Chondrocyte (in vitro differentiated cells): ENCODE data around the gene CACNA1G. TPM values are rescaled to one million over a fixed set of nuclear protein-coding genes. Genes with fewer than 3 reads are reported as not detected.

ENCODE experiments used
- DNase-seq: peaks from one replicate; pipeline ENCODE4 v3.0.0; 2021; ENCODE audit warnings: mixed read lengths, low spot score
- H3K27ac Mint-ChIP-seq: one replicate; pipeline ENCODE4 v1.8.0; 2021; ENCODE audit warnings: mild to moderate bottlenecking, moderate library complexity, mixed read lengths; ENCODE audit not compliant: unreplicated experiment
- H3K27me3 Mint-ChIP-seq: 2 replicates; pipeline ENCODE4 v1.8.0; 2021; ENCODE audit warnings: low read depth, mixed read lengths
- H3K36me3 Mint-ChIP-seq: 2 replicates; pipeline ENCODE4 v1.8.0; 2021; ENCODE audit warnings: low read depth, mixed read lengths
- H3K4me1 Mint-ChIP-seq: 2 replicates; pipeline ENCODE4 v1.8.0; 2021; ENCODE audit warnings: low read depth, mild to moderate bottlenecking, mixed read lengths
- H3K4me3 Mint-ChIP-seq: one replicate; pipeline ENCODE4 v1.8.0; 2021; ENCODE audit warnings: mild to moderate bottlenecking, moderate library complexity, mixed read lengths; ENCODE audit not compliant: unreplicated experiment
- H3K9me3 Mint-ChIP-seq: 2 replicates; pipeline ENCODE4 v1.8.0; 2021; ENCODE audit warnings: low read depth, mixed read lengths
- total RNA-seq: library from RNA; stranded (reverse); gene quantifications from 3 replicates; pipeline ENCODE4 v1.2.1, GENCODE V29; 2021
- TF ChIP-seq, protein P1 (sequence below): fragments of 200-600 bp; sonication (generic); IDR thresholded peaks from 2 replicates; pipeline ENCODE4 v1.5.0; 2021; ENCODE audit warnings: antibody characterized with exemption, mild to moderate bottlenecking, moderate library complexity

CACNA1G gene
- total RNA-seq, 1 donor from 2014 or later = 0.10 TPM

DNA sequence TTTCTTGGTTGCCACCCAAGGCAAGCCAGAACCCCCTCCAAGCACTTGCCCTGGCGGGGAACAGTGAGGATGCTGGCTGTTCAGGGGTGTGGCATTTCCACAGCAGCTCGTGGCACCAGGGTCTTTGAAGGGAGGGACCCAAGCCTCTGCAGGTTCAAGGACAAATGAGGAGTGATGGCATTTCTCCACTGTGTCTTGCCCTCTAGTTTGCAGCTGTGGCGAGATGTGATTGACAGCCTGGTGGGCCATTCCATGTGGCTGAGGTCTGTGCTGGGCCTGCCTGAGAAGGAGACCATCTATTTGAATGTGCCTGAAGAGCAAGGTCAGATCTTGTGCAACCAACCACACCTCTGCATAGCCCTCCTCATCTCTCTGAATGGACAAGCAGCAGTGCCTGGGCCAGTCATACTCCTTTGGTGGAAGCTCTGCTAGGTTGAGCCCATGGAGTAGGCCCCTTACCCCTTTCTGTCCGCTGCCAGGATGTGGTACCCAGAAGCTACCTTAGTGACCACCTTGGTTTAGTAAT, 32.5 kb upstream of the CACNA1G start:
- TF ChIP-seq, protein P1, sequence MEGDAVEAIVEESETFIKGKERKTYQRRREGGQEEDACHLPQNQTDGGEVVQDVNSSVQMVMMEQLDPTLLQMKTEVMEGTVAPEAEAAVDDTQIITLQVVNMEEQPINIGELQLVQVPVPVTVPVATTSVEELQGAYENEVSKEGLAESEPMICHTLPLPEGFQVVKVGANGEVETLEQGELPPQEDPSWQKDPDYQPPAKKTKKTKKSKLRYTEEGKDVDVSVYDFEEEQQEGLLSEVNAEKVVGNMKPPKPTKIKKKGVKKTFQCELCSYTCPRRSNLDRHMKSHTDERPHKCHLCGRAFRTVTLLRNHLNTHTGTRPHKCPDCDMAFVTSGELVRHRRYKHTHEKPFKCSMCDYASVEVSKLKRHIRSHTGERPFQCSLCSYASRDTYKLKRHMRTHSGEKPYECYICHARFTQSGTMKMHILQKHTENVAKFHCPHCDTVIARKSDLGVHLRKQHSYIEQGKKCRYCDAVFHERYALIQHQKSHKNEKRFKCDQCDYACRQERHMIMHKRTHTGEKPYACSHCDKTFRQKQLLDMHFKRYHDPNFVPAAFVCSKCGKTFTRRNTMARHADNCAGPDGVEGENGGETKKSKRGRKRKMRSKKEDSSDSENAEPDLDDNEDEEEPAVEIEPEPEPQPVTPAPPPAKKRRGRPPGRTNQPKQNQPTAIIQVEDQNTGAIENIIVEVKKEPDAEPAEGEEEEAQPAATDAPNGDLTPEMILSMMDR = no peak
- peaks cover 26% of the 10 kb centered on the region for H3K27me3 Mint-ChIP-seq
- no peak for DNase-seq

DNA sequence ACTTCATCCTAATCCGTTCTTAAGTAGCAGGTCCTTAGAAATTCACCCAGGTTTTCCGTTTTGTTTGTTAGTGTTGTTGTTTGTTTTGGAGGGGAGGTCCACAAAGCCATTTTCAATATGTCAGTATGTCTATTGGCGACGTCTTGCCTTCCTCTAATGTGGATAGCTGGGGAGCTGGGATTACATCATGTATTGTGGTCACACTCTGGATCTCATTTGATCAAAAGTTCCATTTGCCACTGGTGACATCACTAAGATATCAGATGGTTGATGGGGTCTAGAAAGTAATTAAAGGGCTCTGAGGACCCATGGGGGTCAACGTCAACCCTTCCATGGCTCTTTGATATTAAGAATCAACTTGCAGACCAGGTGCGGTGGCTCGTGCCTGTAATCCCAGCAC, 30.7 kb upstream of the CACNA1G start:
- no peak for DNase-seq
- Mint-ChIP-seq H3K9me3 (no peaks in the 10 kb centered on the region), H3K4me1 (peaks cover 14% of the 10 kb centered on the region), H3K4me3 (no peak overlapping the region), H3K27ac (no peak overlapping the region), H3K36me3 (no peaks in the 10 kb centered on the region), H3K27me3 (peaks cover 34% of the 10 kb centered on the region)
- TF ChIP-seq, protein P1 = no peak

More for the DNA sequence above, 32.5 kb upstream of the CACNA1G start:
- Mint-ChIP-seq H3K36me3 (no peaks in the 10 kb centered on the region), H3K27ac (no peak overlapping the region), H3K4me1 (no peaks in the 10 kb centered on the region), H3K9me3 (no peaks in the 10 kb centered on the region), H3K4me3 (no peak overlapping the region)

DNA sequence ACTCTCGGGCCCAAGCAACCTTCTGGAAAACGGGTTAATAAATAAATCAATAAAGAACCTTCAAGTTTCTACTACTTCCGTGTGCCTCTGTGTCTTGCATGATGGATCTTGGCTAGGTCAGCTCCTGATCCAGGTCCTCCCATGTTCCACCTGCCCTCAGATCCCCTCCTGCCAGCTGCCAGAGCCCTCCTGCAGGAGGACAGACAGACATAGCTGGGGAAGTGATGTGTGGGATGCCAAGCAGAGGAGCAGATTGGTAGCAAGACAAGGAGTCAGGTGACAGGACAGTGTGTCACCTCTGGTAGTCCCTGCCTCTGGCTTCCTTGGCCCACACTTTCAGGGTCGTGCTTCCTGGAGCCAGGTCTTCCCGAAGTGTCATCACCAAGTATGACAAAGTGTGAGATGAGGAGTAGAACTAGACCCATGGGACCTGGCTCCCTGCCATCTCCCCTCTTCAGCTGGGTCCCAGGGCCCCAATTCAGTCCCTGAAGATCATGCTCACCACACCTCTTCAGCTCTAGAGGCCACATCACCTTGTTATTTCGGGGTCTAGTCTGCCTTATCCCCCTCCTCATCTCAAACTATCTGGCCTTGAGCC, 29.0 kb upstream of the CACNA1G start:
- Mint-ChIP-seq H3K27me3 (peaks cover 34% of the 10 kb centered on the region), H3K4me3 (no peak overlapping the region), H3K27ac (no peak overlapping the region), H3K4me1 (peaks cover 14% of the 10 kb centered on the region), H3K36me3 (no peaks in the 10 kb centered on the region), H3K9me3 (no peaks in the 10 kb centered on the region)
- DNase-seq = no peak
- TF ChIP-seq, protein P1 = no peak

DNA sequence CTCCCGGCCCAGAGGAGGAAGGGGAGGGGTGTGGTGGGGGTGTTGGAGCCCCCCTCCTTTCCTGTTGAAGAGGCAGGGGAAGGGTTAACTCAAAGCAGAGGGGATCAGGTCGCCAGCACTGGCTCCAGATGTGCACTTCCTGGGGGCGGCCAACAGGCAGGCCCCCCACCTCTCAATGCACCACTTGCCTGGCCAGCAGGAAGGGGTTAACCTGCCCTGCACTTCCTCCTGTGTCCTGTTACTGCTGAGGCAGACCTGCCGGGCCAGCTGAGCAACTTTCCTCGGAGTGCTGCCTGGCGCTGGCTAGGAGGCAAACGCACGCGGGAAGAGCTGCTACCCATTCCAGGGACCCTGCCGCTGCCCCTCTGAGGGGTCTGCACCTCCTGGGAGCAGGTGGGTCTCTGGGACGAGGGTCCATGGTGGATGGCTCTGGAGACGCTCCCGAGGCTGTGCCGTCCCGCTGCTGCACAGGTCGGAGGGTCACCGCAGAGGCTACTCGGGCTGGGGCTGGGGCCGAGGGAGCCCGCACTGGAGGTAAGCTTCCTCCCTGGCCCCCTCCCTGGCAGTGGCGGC, 28.0 kb upstream of the CACNA1G start, which contains the start of gene EPN3:
Gene EPN3 (plus strand): TSS at position 284 of the 573 bp plus-strand sequence. CDS start 3,822 bp downstream, outside the sequence.
- H3K4me1 Mint-ChIP-seq = peaks cover 14% of the 10 kb centered on the region

DNA sequence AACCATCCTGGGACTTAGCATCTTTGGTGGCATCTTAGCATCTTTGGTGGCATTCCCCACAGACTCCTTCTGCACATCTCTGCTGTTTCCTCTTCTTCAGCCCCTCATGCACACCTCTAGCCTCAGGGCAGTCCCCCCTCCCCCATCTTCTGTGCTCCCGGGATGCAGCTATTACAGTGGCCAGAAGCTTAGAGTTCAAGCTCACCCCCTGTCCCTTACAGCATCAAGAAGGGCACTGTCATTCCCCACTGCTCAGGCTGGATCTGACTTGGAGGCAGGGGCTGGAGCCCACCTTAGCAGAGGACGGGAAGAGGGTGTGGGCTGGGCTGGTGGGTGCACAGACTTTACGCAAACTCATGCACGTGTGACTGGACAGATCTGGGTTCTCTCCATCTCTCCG, 27.3 kb upstream of the CACNA1G start:
- Mint-ChIP-seq H3K4me1 (peaks cover 14% of the 10 kb centered on the region), H3K9me3 (no peaks in the 10 kb centered on the region), H3K4me3 (no peak overlapping the region), H3K36me3 (no peaks in the 10 kb centered on the region), H3K27ac (no peak overlapping the region), H3K27me3 (peaks cover 34% of the 10 kb centered on the region)
- TF ChIP-seq, protein P1 = no peak
- DNase-seq = no peak

More for the DNA sequence above, 28.0 kb upstream of the CACNA1G start, which contains the start of gene EPN3:
- TF ChIP-seq, protein P1 = no peak
- Mint-ChIP-seq H3K36me3 (no peaks in the 10 kb centered on the region), H3K27ac (no peak within 1 kb of the TSS), H3K4me3 (no peak within 1 kb of the TSS), H3K9me3 (no peaks in the 10 kb centered on the region), H3K27me3 (peaks cover 34% of the 10 kb centered on the region)
- no peak for DNase-seq
